ENCODE measurements around the gene PPP3CB.

GRCh38 chr10:73480158-73480557 is 15.7 kb downstream of the PPP3CB start:
- TF ChIP-seq CTCF (IDR thresholded peaks at IDR 0.05; ENCODE audit: insufficient read depth, low read length, poor library complexity, severe bottlenecking) (no peak), EZH2phosphoT487 (conservative IDR thresholded peaks at IDR 0.05; ENCODE audit: low read length) (no peak)
